ENCODE data around the gene DNPH1.

Gene DNPH1

DNA sequence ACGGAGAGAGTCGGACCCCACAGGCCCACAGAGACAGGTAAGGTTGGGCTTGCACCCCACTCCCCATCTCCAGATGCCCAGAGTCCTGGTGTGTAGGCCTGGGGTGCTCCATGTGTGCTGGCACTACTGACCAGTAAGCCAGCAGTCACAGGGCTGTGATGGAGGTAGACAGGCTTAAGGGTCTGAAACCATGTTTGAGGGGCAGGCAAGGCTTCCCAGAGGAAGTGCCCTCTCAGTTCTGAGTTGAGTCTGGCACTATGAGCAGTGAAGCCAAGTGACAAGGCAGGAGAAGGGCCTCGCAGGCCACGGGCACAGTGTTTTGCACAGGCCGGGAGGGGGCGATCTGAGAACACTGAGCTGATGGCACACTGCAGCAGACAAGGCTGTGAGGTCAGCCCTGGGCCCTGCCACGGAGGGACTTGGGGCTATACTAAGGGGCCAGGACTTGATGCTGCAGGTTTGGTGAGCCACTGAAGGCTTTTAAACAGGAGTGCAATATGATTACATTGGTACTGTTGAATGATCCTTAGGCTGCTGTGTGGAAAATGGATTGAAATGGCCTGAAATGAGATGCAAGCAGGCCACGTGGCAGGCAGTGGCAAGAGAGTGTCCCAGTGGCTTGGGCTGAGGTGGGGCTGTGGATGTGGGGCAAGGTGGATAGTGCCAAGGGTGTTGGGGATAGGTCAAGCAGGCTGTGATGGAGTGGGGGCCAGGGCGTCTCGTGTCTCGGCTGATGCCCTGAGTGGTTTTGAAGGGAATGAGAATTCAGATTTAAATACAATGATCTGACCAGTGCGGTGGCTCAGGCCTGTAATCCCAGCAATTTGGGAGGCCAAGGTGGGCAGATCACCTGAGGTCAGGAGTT is 34.3 kb upstream of the DNPH1 start:
- peak; percentile 73 to 75 for DNase-seq (ENCODE audit: low read depth in 2 of 2)

DNA sequence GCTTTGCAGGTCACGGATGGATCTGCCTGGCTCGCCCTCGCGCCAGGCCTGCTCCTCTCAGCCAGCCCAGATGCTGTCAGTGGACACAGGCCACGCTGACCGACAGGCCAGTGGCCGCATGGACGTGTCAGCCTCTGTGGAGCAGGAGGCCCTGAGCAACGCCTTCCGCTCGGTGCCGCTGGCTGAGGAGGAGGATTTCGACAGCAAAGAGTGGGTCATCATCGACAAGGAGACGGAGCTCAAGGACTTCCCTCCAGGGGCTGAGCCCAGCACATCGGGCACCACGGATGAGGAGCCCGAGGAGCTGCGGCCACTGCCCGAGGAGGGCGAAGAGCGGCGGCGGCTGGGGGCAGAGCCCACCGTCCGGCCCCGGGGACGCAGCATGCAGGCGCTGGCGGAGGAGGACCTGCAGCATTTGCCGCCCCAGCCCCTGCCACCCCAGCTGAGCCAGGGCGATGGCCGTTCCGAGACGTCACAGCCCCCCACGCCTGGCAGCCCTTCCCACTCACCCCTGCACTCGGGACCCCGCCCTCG is 33.6 kb upstream of the DNPH1 start:
- no peak for DNase-seq (ENCODE audit: low read depth in 2 of 2)

DNA sequence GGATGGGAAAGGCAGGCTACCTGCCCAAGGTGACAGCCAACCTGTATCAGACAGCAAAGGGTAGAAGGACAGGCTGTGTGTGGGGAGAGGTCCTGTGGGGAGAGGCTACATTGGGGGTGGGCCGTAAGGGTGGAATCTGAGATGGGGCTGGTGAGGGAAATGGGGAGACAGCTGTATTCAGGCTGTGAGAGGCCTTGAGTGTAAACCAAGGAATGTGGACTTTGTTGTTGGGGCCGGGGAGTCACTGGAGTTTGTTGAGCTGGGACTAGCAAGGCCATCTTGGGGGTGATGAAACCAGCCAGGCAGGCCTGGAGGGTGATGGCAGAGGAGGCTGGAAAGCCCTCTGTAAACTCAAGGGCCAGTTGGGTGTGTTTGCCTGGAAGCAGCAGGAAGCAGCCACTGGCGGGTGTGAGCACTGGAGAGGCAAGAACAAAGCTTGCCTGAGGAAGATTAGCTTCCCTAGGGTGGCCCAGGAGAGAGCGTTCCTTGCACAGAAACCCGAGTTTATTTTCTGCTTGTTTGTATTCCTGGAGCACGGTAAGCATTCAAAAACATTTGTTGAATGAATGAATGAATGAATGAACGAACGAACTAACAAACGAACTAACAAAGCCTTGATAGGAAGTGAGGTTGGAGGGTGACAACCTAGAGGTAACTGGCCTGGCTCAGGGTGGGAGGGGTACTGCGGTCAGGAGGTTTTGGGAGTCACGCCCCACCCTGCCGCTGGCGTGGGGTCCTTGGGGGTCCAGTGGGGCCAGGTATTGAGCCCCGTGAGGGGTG is 32.9 kb upstream of the DNPH1 start:
- DNase-seq (ENCODE audit: low read depth in 2 of 2) = no peak

DNA sequence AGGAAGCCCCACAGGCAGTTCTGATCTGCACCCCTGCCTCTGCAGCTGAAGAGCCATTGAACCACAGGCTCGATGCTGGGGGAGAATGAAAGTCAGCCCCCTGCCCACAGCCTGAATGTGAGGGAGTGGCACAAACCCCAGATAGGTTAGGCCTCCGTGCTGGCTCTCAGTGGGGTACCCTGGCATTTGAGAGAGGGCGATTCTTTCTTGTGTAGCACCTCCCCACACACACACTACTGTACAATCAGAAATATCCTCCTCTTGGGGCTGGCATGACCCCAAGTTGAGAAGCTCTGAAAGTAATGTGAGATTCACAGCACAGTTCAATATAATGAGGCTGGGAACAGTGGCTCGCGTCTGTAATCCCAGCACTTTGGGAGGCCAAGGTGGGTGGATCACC is 31.9 kb upstream of the DNPH1 start:
- no peak for DNase-seq (ENCODE audit: low read depth in 2 of 2)

DNA sequence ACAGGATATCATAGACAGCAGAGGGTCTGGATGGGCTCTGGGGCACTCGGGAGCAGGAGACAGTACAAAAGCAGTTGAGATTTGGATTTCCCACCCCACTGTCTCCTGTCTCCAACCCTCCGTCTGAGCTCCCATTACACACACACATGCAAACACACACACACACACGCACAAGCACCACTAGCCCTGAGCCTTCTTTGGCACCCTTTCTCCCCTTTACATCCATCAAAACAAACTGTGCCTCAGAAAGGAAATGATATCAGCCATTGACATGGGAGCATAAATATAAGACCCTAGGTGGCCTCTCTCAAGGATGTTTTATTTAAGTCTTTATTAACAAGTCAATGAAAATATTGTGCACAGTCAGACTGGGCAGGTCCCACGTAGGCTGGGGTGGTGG is 31.5 kb upstream of the DNPH1 start:
- no peak for DNase-seq (ENCODE audit: low read depth in 2 of 2)

DNA sequence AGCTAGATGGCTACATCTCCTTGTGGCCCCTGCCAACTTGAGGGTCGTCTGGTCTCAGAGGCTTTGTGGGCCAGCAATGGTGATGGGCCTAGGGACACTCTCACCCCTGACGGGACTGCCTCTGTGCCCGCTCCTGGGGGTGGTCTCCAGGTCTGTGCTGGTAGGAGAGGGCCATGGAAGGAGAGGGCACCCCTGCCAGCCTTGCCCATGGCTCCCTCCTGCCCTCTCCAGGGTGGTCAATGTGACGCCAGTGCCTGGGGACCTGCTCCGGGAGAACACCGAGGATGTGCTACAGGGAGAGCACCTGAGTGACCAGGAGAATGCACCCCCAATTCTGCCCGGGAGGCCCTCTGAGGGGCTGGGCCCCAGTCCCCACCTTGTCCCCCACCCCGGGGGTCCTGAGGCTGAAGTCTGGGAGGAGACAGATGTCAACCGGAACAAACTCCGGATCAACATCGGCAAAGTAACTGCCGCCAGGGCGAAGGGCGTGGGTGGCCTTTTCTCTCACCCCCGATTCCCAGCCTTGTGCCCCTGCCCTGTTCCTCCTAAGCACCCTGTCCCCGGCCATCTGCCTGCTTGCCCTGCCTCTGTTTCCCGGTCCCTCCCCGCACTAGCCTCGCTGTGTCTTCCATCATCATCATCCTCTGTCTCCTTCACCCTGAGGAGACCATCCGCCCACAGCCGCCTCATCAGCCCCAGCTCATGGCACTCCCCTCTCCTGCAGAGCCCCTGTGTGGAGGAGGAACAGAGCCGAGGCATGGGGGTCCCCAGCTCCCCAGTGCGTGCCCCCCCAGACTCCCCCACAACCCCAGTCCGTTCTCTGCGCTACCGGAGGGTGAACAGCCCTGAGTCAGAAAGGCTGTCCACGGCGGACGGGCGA is 29.8 kb upstream of the DNPH1 start:
- DNase-seq (ENCODE audit: low read depth in 2 of 2) = no peak

DNA sequence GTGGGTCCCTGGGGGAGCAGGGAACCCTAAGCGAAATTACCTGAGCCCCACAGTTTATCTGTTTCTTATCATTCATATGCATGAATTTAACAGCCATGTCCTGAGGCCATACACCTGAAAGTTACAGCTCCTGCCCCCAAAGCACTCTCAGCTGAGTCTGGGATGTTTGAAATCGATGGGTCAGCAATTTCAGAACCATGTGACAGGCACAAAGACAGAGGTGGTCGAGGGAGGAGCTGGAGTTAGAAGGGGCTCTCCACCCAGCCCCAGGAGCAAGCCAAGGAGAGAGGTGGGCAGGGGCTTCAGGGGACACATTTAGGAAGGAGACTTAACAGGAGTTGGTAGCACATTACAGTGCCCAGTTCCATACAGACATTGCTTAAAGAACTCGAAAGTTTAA is 28.9 kb upstream of the DNPH1 start:
- DNase-seq (ENCODE audit: low read depth in 2 of 2) = no peak

DNA sequence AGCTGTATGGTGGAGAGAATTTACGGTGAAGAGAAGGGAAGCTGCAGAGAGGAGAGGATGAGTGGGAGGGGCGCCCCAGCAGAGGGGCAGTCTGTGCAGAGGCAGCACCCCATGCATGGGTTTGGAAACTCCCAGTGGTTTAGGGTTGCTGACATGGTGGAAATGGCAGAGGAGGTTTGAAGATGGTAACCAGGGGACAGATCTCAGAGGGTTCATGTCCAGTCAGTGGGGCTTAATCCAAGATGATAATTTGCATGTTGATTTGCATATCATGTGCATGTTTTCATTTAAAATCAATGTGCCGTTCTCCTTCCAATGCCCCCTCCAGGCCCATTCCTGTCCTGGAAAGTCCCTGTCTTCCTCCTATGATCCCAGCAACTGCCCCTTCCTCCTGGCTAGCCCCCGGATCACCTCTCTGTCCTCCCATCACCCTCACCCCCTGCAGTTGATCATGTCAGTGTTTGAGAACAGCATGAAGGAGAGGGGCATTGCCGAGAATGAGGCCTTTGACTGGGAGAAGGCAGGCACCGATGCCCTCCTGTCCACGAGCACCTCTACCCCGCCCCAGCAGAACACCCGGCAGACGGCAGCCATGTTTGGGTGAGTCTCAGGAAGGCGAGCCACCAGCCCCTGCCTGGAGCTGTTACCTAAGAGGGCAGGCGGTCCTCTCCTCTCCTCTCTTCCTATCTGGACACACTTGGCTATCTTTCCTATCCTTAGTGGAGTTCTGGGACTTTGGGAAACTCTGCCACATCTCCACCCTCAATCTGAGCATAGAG is 28.3 kb upstream of the DNPH1 start:
- no peak for DNase-seq (ENCODE audit: low read depth in 2 of 2)

DNA sequence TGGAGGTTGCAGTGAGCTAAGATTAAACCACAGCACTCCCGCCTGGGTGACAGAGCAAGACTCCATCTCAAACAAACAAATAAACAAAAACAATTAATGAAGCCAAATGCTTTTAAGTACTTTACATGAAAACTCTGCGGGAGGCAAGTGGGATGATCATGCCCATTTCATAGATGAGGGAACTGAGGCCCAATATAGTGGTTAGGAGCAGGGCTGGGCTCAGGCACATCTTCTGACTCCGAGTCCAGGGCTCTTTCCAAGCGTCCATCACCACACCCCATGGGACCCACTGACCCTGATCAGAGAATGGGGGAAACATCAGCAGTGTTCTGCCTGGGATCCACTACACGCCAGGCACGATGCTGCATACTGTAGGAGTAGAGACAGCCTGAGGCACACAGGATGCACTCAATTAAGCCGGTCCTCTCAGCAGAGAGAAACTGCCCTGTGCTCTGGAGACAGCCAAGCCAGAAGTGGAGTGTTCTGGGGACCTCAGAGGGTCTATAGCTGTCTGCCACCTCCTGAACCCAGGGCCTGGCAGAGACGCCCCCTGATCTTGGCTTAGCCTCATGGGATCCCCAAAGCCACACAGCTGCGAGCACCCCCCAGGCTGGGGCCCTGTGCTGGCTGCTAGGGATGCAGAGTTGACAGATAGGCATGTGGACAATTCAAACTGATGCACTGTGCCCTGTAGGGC is 27.5 kb upstream of the DNPH1 start:
- DNase-seq (ENCODE audit: low read depth in 2 of 2) = no peak

DNA sequence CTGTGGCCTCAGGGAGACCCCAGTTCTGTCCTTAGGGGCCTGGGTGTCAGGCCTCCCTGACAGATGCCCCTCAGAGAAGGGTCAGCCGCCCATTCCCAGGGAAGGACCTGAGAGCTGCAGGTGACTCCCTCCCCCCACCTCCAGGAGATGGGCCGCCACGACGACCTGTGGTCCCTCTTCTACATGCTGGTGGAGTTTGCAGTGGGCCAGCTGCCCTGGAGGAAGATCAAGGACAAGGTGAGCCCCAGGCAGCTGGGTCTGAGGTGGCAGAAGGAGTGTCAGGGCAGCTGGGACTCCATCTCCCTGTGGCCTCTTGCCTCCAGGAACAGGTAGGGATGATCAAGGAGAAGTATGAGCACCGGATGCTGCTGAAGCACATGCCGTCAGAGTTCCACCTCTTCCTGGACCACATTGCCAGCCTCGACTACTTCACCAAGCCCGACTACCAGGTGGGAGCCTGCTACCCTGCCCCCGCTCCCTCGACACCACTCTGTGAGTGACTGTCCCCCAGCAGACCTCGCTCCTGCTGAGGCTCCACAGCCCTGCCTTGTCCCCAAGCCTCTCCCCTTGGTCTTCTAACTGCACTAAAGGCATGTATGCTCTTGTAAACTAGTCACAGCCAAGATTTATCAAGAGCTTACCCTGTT is 26.2 kb upstream of the DNPH1 start:
- DNase-seq (ENCODE audit: low read depth in 2 of 2) = no peak

DNA sequence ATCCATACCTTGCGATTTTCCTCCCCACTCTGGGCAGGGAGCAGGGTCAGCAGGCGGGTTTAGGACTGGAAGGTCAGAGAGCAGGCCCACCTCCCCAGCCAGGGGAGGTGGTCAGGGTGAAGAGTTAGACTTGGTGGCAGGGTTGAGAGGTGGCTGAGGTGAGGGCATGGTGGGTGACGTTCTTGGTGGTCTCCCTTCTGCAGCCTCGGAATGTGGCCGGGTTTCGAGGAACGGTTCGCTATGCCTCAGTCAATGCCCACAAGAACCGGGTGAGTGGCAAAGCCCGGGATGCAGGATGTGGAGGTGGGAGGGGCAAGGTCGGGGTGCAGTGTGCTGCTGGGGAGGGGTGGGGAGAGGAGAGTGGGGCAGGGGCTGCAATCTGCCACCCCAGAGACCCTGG is 25.6 kb upstream of the DNPH1 start:
- DNase-seq (ENCODE audit: low read depth in 2 of 2) = no peak

DNA sequence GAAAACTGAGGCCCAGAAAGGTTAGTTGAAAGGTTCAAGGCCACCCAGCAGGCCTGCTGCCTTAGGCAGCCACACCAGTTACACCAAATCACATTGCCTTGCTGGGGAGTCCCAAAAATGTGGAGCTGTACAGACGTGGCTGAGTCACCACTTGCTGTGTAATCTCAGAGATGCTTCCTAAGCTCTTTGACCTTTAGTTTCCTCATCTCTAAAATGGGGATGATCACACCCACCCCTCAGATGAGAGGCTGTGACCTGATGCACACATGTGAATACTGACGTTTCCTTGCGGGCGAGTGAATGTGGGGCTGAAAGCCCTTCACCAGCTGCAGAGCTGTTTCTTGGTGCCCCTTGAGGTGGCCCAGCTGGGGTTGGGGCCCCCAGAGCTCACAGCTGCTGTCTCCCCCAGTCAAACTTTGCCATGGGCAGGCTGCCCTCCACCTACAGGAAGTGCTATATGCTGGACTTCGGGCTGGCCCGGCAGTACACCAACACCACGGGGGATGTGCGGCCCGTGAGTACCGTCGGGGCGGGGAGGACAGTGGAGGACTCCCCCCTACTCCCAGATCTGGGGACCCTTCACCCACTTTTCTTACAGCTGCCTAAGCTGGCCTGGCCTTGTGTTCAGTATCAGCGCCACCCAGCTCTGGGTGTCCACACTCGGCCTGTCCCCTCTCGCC is 25.0 kb upstream of the DNPH1 start:
- DNase-seq (ENCODE audit: low read depth in 2 of 2) = no peak

DNA sequence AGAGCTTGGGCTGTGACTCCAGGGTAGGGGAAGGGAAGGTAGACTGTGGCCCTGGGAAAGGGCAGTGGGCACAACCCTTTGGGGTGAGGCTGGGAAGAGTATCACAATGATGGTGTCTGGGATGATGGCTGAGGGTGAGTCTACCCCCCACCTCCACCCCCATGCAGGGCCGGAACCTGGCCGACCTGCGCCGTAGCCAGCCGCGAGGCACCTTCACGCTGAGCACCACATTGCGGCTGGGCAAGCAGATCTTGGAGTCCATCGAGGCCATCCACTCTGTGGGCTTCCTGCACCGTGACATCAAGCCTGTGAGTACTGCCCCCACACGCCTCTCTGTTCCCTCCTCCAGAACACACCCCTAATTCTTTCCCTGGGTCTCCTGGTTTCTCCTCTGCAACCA is 24.1 kb upstream of the DNPH1 start:
- no peak for DNase-seq (ENCODE audit: low read depth in 2 of 2)

DNA sequence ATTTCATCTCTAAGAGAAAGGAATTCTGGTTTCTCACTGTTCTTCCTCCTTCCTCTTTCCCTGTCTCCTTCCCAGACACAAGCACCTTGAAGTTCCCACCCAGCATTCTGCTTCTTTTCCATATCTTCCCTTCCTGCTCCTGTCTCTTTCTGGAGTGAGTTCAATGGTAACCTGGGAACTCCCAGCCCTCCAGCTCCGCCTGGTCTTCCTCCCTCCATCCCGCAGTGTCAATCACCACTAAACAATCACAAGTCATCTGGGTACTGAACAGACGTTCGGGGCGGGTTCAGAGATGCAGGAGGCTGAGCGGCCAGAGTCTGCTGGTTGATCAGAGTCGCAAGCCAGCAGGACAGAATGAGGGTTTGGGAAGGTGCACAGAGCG is 21.7 kb upstream of the DNPH1 start:
- DNase-seq (ENCODE audit: low read depth in 2 of 2) = no peak

DNA sequence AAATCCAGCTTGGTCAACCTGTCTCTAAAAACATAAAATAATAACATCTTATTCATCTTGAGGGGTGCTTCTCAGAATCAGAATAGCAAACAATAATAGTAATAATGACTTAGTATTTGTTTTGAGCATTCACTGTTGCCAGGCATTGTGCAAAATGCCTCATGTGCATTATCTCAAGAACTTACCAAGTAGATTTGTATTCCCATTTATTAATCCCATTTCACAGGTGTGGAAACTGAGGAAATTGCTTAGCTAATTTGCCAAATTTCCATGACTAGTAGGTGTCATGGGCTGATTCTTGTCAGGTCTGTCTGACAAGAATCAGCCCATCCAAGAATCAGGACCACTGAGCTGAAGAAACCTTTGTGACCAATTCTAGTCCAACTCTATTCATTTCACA is 19.5 kb upstream of the DNPH1 start:
- no peak for DNase-seq (ENCODE audit: low read depth in 2 of 2)

DNA sequence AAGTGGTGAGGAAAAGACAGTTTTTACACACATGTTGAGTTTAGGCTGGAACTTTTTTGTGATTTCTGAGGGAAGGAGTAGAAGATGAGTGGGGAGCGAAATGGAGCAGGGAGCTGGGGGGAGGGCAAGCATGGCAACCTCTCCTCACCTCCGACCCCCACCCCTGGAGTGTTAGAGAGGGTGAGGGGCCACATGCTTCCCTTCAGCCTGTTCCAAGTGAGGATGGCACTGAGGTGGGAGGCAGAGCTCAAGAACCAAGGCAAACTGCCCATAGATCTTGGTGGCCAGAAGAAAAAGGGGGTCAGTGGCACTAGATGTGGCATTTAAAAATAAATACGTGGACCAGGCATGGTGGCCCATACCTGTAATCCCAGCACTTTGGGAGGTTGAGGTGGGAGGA is 18.8 kb upstream of the DNPH1 start:
- no peak for DNase-seq (ENCODE audit: low read depth in 2 of 2)

DNA sequence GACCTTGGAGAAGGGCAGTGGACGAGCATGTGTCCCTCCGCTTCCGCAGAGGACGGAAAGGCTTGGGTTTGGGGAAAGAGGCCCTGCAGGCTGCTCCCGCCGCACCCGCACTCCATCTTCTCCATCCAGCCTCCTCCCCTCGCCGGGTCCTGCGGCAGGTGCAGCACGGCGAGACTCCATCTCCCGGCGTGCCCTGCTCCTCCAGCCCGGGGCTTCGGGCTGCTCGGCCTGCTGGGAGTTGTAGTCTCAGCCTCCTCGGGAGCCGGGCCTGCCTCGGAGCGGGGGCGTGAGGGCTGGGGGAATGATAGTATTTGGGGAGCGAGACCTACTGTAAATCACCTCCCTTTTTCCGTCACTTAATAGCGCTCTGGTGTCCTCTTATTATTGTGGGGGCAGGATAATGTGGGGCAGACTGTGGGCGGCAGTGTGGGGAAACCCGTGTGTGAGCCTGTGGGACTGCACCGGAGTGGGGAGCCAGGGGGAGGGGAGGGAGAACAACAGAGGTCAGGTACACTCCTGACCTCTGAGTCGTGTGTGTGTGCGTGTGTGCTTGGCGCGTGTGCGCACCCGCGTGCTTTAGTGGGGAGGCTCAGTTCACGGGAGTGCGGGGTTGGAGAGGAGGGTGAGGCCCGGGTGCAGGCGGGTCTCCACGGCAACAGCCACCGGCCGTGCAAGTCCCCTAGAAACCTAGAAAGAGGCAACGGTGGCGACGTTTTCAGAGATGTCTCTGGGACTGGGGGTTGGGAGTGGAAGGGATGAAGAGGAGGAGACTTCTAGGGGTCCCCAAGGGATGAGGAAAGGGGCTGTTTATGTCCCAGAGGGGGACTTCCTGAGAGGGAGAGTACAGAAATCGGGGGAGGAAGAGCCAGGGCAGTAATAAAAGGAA is 18.1 kb upstream of the DNPH1 start:
- DNase-seq (ENCODE audit: low read depth in 2 of 2) = peak; percentile 75 to 85

DNA sequence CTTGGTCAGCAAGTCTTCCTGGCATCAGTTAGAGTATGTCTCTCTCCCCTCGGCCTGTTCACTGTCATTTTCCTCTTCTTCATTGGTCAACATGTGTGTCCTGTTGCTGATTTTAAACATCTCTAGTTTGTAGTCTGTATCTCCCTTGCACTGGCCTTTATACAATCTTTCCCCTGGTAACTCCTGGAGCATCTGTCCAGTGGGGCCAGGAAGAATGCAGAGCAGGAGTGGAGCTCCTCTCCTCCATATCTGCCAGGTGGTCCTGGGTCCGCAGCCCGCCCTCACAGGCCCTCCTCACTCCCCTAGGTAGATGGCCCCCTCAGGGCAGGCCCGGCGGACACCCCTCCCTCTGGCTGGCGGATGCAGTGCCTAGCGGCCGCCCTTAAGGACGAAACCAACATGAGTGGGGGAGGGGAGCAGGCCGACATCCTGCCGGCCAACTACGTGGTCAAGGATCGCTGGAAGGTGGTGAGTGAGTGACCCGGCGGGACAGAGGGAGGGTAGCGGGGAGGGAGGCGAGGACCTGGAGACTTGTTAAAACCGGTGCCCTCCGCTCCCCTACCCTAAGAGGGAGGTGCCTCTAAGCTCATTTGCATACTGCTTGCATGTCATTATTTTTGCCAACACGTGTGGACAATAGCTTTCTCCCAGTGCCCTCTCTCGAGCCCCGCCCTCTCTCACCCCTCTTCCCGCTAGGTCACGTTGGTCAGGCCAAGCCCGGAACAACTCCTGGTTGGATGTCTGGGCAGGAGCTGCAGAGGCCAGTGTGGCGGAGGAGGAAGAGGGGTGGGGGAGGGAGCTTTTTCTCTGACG is 17.2 kb upstream of the DNPH1 start:
- DNase-seq (ENCODE audit: low read depth in 2 of 2) = no peak
